UCSD-AML1 (cell line): Measurements from ENCODE around the gene KRTAP19-7.

ENCODE experiments used
- DNase-seq: peaks from one replicate; lab custom pipeline; 2025; ENCODE audit not compliant: unreplicated experiment; lab: John Stamatoyannopoulos, UW

The KRTAP19-7 gene, protein sequence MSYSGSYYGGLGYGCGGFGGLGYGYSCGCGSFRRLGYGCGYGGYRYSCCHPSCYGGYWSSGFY

DNA sequence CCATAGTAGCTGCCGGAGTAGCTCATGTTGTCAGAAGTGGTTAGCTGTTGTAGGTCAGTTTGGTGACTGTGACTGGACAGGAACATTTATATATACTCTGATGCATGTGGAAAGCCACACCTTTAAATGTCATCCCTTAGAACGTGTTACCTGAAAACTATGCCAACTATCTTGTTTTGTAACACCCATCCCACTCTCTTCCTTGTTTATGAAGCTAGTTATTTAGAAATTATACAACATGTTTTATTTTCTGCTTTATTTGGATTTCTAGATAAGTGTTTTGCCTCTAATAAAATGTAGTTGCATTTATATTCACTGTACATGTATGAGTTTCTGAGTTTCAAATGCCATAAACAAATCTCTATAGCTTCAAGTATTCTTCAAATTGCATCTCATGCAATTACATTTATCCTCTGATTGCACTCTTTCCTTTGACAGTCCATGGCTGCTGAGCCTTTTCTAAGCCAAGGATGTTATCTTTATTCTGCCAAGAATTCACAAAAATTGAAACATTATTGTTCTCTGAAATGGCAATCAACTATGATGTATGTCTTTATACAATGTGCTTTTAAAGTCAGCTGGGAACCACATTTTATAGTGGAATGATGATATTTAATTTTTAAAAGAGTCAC, at the start of gene KRTAP19-7:
Gene KRTAP19-7, minus strand, starts transcription at position 51 of the 632 bp plus-strand sequence. Its CDS starts 25 bp downstream, at position 26.
- no peak for DNase-seq

GRCh38 chr21:30605968-30606367, 44.9 kb upstream of the KRTAP19-7 start:
- no peak for DNase-seq

DNA sequence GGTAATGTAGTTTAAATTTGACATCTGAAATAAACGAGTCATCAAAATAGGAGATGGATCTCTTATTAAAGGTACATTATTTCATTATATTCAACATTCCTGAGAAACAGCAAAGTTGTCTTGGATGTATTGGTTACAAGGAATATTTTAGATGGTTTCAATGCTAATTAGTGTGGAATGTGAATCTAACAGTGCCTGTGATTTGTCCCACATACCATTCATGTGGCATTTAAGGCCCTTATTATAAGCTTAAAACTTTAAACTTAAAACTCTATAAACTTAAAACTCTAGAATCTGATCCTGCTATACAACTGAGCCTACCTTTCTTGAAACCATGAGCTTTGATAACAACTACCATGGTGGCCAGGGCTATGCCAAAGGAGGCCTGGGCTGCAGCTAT, 39.7 kb upstream of the KRTAP19-7 start, which contains the start of gene KRTAP22-1:
Gene KRTAP22-1, plus strand, starts transcription at position 301 of the 400 bp plus-strand sequence.
- no peak for DNase-seq

- DNase-seq, result no peak
These were observed 37.7 kb upstream of the KRTAP19-7 start, which contains the start of gene KRTAP6-2 for GRCh38 chr21:30598802-30599201. Gene KRTAP6-2, minus strand, starts transcription at chr21:30598902. Its CDS starts 28 bp downstream, at chr21:30598874.

- DNase-seq, result no peak
These were observed 31.0 kb upstream of the KRTAP19-7 start, which contains the start of gene KRTAP6-3 for GRCh38 chr21:30592140-30592539. Gene KRTAP6-3, plus strand, starts transcription at chr21:30592440. Its CDS starts 6 bp downstream, at chr21:30592446.

- DNase-seq, result no peak
These were observed 29.2 kb upstream of the KRTAP19-7 start, which contains the start of gene KRTAP22-2 for GRCh38 chr21:30590297-30590696. Gene KRTAP22-2, minus strand, starts transcription at chr21:30590397.

GRCh38 chr21:30582870-30583269, 21.8 kb upstream of the KRTAP19-7 start:
- no peak for DNase-seq

DNA sequence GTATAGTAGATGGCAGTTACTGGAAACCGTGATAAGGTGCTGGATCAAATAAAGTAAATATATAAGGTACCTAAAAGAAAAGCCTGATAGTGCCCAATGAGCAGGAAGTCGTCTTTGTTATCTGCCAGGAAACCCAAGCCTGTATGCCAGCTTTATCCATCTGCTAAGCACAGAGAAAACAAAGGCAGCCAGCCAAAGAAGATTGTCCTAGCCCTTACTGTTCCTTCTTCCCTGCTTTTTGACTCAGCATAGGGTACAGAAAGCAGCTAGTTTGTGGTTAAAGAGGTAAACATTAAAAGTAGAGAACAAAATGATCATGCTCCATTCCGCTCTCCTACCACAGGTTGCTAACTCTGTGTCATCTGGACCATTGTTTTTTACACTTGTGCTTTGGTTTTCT, 19.0 kb upstream of the KRTAP19-7 start:
- DNase-seq, result no peak

GRCh38 chr21:30579346-30579745, 18.2 kb upstream of the KRTAP19-7 start:
- DNase-seq, result no peak

DNA sequence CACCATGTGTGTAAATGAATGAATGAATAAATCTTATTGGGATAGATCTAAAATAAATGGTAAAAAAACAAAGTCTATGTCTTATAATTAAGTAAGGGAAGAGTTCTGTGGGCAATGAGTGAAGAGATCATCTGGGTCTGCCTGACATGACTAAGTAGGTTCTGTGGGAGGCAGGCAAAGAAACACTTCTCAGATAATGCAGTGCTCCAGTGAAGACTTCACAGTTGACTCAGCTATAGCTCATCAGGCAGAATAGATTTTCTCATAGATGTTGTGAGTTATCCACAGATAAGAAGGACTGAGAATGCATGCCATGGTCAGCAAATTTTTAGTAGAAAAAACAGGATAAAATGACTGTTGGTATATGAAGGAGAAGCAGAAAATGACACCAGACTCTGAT, 16.7 kb upstream of the KRTAP19-7 start:
- no peak for DNase-seq

- no peak for DNase-seq
These were observed 6.5 kb upstream of the KRTAP19-7 start for GRCh38 chr21:30567617-30568016.

DNA sequence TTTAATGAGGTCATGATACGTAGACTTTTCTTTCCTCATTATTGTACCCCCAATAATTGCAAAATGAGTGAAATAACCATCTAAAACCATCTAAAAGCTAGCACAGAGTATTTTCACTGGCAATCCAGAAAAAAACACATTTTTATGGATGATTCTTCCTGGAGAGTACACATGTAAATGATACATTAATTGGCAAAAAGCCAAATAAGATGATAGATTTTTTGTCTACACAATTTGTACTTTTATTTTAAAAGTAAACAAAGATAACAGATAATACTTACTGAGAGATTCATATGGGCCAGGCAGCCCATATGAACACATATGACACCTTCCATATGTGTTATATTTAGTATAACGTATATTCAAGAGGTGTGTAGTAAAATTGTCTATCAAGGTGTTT, 2.5 kb upstream of the KRTAP19-7 start:
- DNase-seq, result no peak

- no peak for DNase-seq
These were observed 2.0 kb upstream of the KRTAP19-7 start for GRCh38 chr21:30563072-30563471.

DNA sequence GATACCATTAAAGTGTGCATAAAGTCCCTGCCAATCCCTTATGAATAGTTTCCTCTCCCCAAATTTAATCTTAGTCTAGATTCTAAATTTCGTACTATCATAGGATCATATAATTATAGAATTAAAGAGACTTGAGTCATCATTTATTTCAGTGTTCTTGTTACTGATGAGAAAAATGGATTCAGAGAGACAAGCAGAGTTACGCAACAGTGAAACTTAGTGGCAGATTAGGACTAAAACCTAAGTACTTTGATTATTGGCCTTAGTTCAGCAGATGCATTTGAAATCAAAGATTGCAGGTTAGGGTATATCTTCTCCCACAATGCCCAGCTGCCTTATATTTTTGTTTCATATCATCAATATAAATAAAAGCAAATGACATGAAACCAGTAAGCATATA, 843 bp upstream of the KRTAP19-7 start:
- DNase-seq, result no peak

GRCh38 chr21:30555095-30555494, 6.0 kb downstream of the KRTAP19-7 start:
- no peak for DNase-seq

GRCh38 chr21:30552782-30553181, 8.3 kb downstream of the KRTAP19-7 start:
- no peak for DNase-seq

DNA sequence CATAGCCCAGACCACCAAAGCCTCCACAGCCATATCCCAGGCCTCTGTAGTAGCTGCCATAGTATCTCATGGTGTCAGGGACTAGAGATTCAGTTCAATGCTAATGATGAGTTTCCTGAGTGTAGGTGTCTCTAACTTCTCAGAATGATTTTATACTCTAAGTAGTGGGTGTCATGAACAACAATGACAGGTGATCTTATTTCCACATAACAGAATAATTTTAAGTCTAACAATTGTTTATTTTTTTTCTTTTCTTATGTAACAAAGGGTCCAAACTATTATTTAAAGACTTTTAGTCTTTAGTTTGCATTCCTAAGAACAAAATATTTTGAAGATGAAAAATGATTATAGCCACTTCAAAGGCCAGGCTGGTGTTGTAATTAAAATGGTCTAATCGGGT, 19.4 kb downstream of the KRTAP19-7 start, which contains the start of gene KRTAP19-6:
Gene KRTAP19-6, minus strand, starts transcription at position 101 of the 400 bp plus-strand sequence. Its CDS starts 31 bp downstream, at position 70.
- no peak for DNase-seq

DNA sequence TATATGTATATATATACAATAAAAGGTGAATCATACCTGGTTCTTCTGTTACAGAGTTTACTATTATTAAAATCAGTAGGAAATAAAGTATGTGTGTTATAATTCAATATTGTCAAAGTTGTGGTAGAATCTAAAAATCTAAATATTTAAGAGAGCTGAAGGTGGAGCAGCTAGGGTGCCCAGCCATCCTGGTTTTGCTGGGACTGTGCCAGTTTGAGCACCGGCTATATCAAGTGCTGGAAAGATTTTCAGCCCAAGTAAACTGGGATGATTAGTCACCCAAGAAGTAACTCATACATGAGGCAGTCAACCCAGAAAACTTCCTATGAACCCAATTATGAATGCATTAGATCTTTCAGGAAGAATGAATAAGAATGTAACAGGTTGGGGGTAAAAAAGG, 42.2 kb downstream of the KRTAP19-7 start:
- DNase-seq, result no peak

GRCh38 chr21:30515681-30516080, 45.4 kb downstream of the KRTAP19-7 start:
- no peak for DNase-seq
